ENCODE results near the gene TMEM151B. TPM values are rescaled to one million over a fixed set of nuclear protein-coding genes. Genes with fewer than 3 reads are reported as not detected.

TMEM151B gene
- total and polyA plus RNA-seq, 2 donors from 2014 or later = not detected

GRCh38 chr6:44255105-44255808 lies 15.0 kb upstream of the TMEM151B start:
- Histone ChIP-seq H3K27ac (ENCODE audit: low read depth in 2 of 2, low read length in 2 of 2) (no peak overlapping the region), H3K36me3 (ENCODE audit: control insufficient read depth in 2 of 3, insufficient read depth in 3 of 3, low read length in 3 of 3) (peaks cover 8 to 44% (median 39%) of the 10 kb centered on the region in 3 donors), H3K4me3 (ENCODE audit: low read length in 3 of 3) (peak overlapping the region in 1 of 3 donors; percentile 20), H3K9me3 (ENCODE audit: control insufficient read depth in 2 of 3, insufficient read depth in 1 of 3, low read length in 3 of 3) (no peaks in the 10 kb centered on the region), H3K27me3 (ENCODE audit: control insufficient read depth, insufficient read depth, low read length) (no peaks in the 10 kb centered on the region), H3K9ac (ENCODE audit: low read length in 3 of 3) (no peak overlapping the region), H3K4me1 (ENCODE audit: control insufficient read depth in 2 of 3, insufficient read depth in 2 of 3, low read depth in 1 of 3, low read length in 3 of 3) (peaks cover 0 to 10% (median 0%) of the 10 kb centered on the region in 3 donors)
- no peak for TF ChIP-seq CTCF (IDR thresholded peaks at IDR 0.05; ENCODE audit: borderline replicate concordance, extremely low read depth, insufficient read depth)
- intact Hi-C loops (cut with DNase I) = no loop called here
- DNase-seq = peak in 1 of 5 donors; percentile 63
- FAIRE-seq = no peak

GRCh38 chr6:44255871-44256774 lies 14.1 kb upstream of the TMEM151B start:
- H3K4me1 ChIP-seq (ENCODE audit: control insufficient read depth in 2 of 3, insufficient read depth in 2 of 3, low read depth in 1 of 3, low read length in 3 of 3) = peaks cover 0 to 10% (median 0%) of the 10 kb centered on the region in 3 donors
- peaks cover 2 to 36% (median 30%) of the 10 kb centered on the region in 3 donors for H3K36me3 ChIP-seq (ENCODE audit: control insufficient read depth in 2 of 3, insufficient read depth in 3 of 3, low read length in 3 of 3)
- no peaks in the 10 kb centered on the region for H3K27me3 ChIP-seq (ENCODE audit: control insufficient read depth, insufficient read depth, low read length)
- DNase-seq (peak in 1 of 5 donors; percentile 66), FAIRE-seq (no peak)
- peak overlapping the region; percentile 60 to 85 (median 68) for H3K4me3 ChIP-seq (ENCODE audit: low read length in 3 of 3)
- H3K9ac ChIP-seq (ENCODE audit: low read length in 3 of 3) = peak overlapping the region; percentile 43 to 82 (median 70)
- H3K9me3 ChIP-seq (ENCODE audit: control insufficient read depth in 2 of 3, insufficient read depth in 1 of 3, low read length in 3 of 3) = no peaks in the 10 kb centered on the region
- TF ChIP-seq CTCF (IDR thresholded peaks at IDR 0.05; ENCODE audit: borderline replicate concordance, extremely low read depth, insufficient read depth) = no peak
- intact Hi-C loops (cut with DNase I) = no loop called here
- H3K27ac ChIP-seq (ENCODE audit: low read depth in 2 of 2, low read length in 2 of 2) = peak overlapping the region in 1 of 2 donors; percentile 92

GRCh38 chr6:44256775-44257024 lies 13.6 kb upstream of the TMEM151B start:
- peaks cover 2 to 30% (median 25%) of the 10 kb centered on the region in 3 donors for H3K36me3 ChIP-seq (ENCODE audit: control insufficient read depth in 2 of 3, insufficient read depth in 3 of 3, low read length in 3 of 3)
- intact Hi-C loops (cut with DNase I) = no loop called here
- no peaks in the 10 kb centered on the region for H3K9me3 ChIP-seq (ENCODE audit: control insufficient read depth in 2 of 3, insufficient read depth in 1 of 3, low read length in 3 of 3)
- DNase-seq (no peak), FAIRE-seq (no peak)
- peaks cover 0 to 10% (median 0%) of the 10 kb centered on the region in 3 donors for H3K4me1 ChIP-seq (ENCODE audit: control insufficient read depth in 2 of 3, insufficient read depth in 2 of 3, low read depth in 1 of 3, low read length in 3 of 3)
- H3K4me3 ChIP-seq (ENCODE audit: low read length in 3 of 3) = peak overlapping the region; percentile 60 to 85 (median 68)
- H3K27me3 ChIP-seq (ENCODE audit: control insufficient read depth, insufficient read depth, low read length) = no peaks in the 10 kb centered on the region
- no peak for TF ChIP-seq CTCF (IDR thresholded peaks at IDR 0.05; ENCODE audit: borderline replicate concordance, extremely low read depth, insufficient read depth)
- H3K27ac ChIP-seq (ENCODE audit: low read depth in 2 of 2, low read length in 2 of 2) = peak overlapping the region in 1 of 2 donors; percentile 92
- H3K9ac ChIP-seq (ENCODE audit: low read length in 3 of 3) = peak overlapping the region; percentile 48 to 82 (median 70)

All from kidney (tissue), 14 donors.